Mesenchymal stem cell (in vitro differentiated cells and primary cell): Measurements from ENCODE around the gene OLA1.

Experiments
- DNase-seq: peaks from one replicate; pipeline ENCODE4 v3.0.0-alpha.2; 2013
- H2AFZ ChIP-seq: one replicate; pipeline ENCODE4 v1.6.1; 2013; ENCODE audit warnings: low read depth, mild to moderate bottlenecking, control low read depth, inconsistent platforms, low read length, moderate library complexity
- H2AK5ac ChIP-seq: 2 replicates; pipeline ENCODE4 v1.6.1; 2013; ENCODE audit warnings: low read length, moderate library complexity, mild to moderate bottlenecking, inconsistent platforms; ENCODE audit not compliant: severe bottlenecking
- H2BK120ac ChIP-seq: one replicate; pipeline ENCODE4 v1.6.1; 2013; ENCODE audit warnings: low read depth, mild to moderate bottlenecking, inconsistent platforms, low read length, moderate library complexity
- H2BK12ac ChIP-seq, 2 experiments: one replicate each; pipeline ENCODE4 v1.6.1; 2013; ENCODE audit warnings: inconsistent platforms in 2 of 2, low read length in 2 of 2, mild to moderate bottlenecking in 2 of 2, moderate library complexity in 2 of 2, control low read depth in 1 of 2
- H2BK15ac ChIP-seq: one replicate; pipeline ENCODE4 v1.6.1; 2013; ENCODE audit warnings: mild to moderate bottlenecking, low read depth, inconsistent platforms; ENCODE audit not compliant: poor library complexity, severe bottlenecking
- H2BK5ac ChIP-seq: 2 replicates; pipeline ENCODE4 v1.6.1; 2013; ENCODE audit warnings: low read depth, mild to moderate bottlenecking, low read length, control low read depth, inconsistent platforms; ENCODE audit not compliant: poor library complexity, severe bottlenecking
- H3K14ac ChIP-seq, 2 experiments: one replicate each; pipeline ENCODE4 v1.6.1; 2013; ENCODE audit warnings: inconsistent platforms in 2 of 2, low read length in 2 of 2, control low read depth in 1 of 2, mild to moderate bottlenecking in 1 of 2, moderate library complexity in 1 of 2
- H3K18ac ChIP-seq, 2 experiments: one replicate each; pipeline ENCODE4 v1.6.1; 2013; ENCODE audit warnings: inconsistent platforms in 2 of 2, low read length in 2 of 2, control low read depth in 1 of 2, low read depth in 1 of 2, mild to moderate bottlenecking in 1 of 2
- H3K23ac ChIP-seq, 2 experiments: one replicate each; pipeline ENCODE4 v1.6.1; 2013; ENCODE audit warnings: inconsistent platforms in 2 of 2, low read length in 2 of 2, mild to moderate bottlenecking in 2 of 2, moderate library complexity in 2 of 2, control low read depth in 1 of 2
- H3K27ac ChIP-seq: 2 replicates; pipeline ENCODE4 v1.5.1; 2013; ENCODE audit warnings: mild to moderate bottlenecking, moderate library complexity, low read length, control low read depth, inconsistent platforms; ENCODE audit not compliant: poor library complexity, severe bottlenecking
- H3K27me3 ChIP-seq, 2 experiments: 2 replicates each; pipeline versions ENCODE4 v1.6.1 to v1.7.0; 2013; ENCODE audit warnings: low read length in 2 of 2, mild to moderate bottlenecking in 2 of 2, moderate library complexity in 2 of 2, control low read depth in 1 of 2, inconsistent platforms in 1 of 2; ENCODE audit not compliant: control insufficient read depth in 1 of 2, insufficient read depth in 1 of 2
- H3K36me3 ChIP-seq, 2 experiments: 2 replicates each; pipeline versions ENCODE4 v1.6.1 to v1.7.0; 2013; ENCODE audit warnings: low read length in 2 of 2, control low read depth in 1 of 2, inconsistent platforms in 1 of 2, low read depth in 1 of 2, mild to moderate bottlenecking in 1 of 2; ENCODE audit not compliant: insufficient read depth in 2 of 2, control insufficient read depth in 1 of 2
- H3K4ac ChIP-seq, 2 experiments: one replicate each; pipeline ENCODE4 v1.6.1; 2013; ENCODE audit warnings: inconsistent platforms in 2 of 2, low read length in 2 of 2, mild to moderate bottlenecking in 2 of 2, moderate library complexity in 2 of 2, control low read depth in 1 of 2, low read depth in 1 of 2
- H3K4me1 ChIP-seq: 2 replicates; pipeline ENCODE4 v1.6.1; 2013; ENCODE audit warnings: low read depth, low read length, control low read depth; ENCODE audit not compliant: control insufficient read depth, insufficient read depth
- H3K4me2 ChIP-seq: 2 replicates; pipeline ENCODE4 v1.6.1; 2013; ENCODE audit warnings: low read length, mild to moderate bottlenecking, inconsistent platforms; ENCODE audit not compliant: poor library complexity, severe bottlenecking
- H3K4me3 ChIP-seq, 2 experiments: 2 replicates each; pipeline versions ENCODE4 v1.5.1 to v1.7.0; 2013; ENCODE audit warnings: low read length in 2 of 2, mild to moderate bottlenecking in 2 of 2, control low read depth in 1 of 2, low read depth in 1 of 2; ENCODE audit not compliant: insufficient read depth in 1 of 2
- H3K79me1 ChIP-seq: replicated peaks from 2 replicates; pipeline ENCODE4 v1.6.1; 2013; ENCODE audit warnings: mild to moderate bottlenecking, control low read depth, low read length, inconsistent platforms; ENCODE audit not compliant: poor library complexity, severe bottlenecking
- H3K9ac ChIP-seq: 2 replicates; pipeline ENCODE4 v1.7.0; 2013; ENCODE audit warnings: mild to moderate bottlenecking, low read length, moderate library complexity
- H3K9me3 ChIP-seq: 2 replicates; pipeline ENCODE4 v1.7.0; 2013; ENCODE audit warnings: mild to moderate bottlenecking, low read length; ENCODE audit not compliant: control insufficient read depth
- H4K8ac ChIP-seq: one replicate; pipeline ENCODE4 v1.6.1; 2013; ENCODE audit warnings: inconsistent platforms, mild to moderate bottlenecking, low read length, moderate library complexity
- H4K91ac ChIP-seq: one replicate; pipeline ENCODE4 v1.6.1; 2013; ENCODE audit warnings: mild to moderate bottlenecking, low read length, inconsistent platforms
- WGBS: methylation state at CpG from one replicate; pipeline ENCODE4 v1.1.7; 2013; ENCODE audit warnings: mixed read lengths; 5-methylcytosine and 5-hydroxymethylcytosine counted together

OLA1 gene

DNA sequence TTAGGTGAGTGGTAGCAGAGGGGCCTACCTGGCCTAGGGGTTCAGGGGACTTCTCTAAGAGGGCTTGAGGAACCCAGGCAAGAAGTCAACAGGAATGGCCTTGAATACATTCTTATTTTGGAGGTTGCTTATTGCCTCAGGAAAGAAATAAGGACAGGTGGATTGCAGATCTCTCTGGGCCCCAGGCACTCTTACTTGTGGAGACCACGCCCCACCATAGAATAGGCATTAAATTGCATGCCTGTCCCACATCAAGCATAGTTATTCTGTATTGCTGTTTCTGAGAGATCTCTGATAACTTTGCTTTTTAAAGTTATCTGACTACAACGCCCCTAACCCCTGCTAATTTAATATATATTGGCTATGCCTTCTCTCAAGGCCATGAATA is 215.2 kb downstream of the OLA1 start:
- Histone ChIP-seq H3K4ac (peak overlapping the region in 1 of 2 experiments; percentile 15), H4K8ac (no peak overlapping the region), H3K14ac (no peak overlapping the region), H3K27me3 (no peaks in the 10 kb centered on the region), H3K23ac (no peak overlapping the region), H3K4me3 (no peak overlapping the region), H2AK5ac (peak overlapping the region; percentile 44), H3K4me2 (no peak overlapping the region), H2BK5ac (no peak overlapping the region), H2BK12ac (peak overlapping the region in 1 of 2 experiments; percentile 6), H2AFZ (no peak overlapping the region), H3K36me3 (no peaks in the 10 kb centered on the region), H3K9ac (no peak overlapping the region), H3K9me3 (no peaks in the 10 kb centered on the region), H3K79me1 (no peaks in the 10 kb centered on the region), H3K4me1 (peaks cover 17% of the 10 kb centered on the region), H2BK15ac (no peak overlapping the region), H3K18ac (no peak overlapping the region), H4K91ac (no peak overlapping the region), H2BK120ac (no peak overlapping the region), H3K27ac (peak overlapping the region; percentile 83)
- 86% methylated on average over 1 of the region's 2 CpGs for whole genome bisulfite sequencing
- DNase-seq = no peak

GRCh38 chr2:174031226-174031625 is 217.1 kb downstream of the OLA1 start:
- H2BK5ac ChIP-seq = peak overlapping the region; percentile 39
- DNase-seq = peak; percentile 75
- no peak overlapping the region for H3K23ac ChIP-seq
- peak overlapping the region; percentile 80 for H2BK15ac ChIP-seq
- H3K14ac ChIP-seq = no peak overlapping the region
- no peak overlapping the region for H2BK120ac ChIP-seq
- H2AK5ac ChIP-seq = peak overlapping the region; percentile 83
- H3K9ac ChIP-seq = peak overlapping the region; percentile 57
- H3K18ac ChIP-seq = peak overlapping the region; percentile 19 to 41
- no peaks in the 10 kb centered on the region for H3K36me3 ChIP-seq
- no peak overlapping the region for H4K91ac ChIP-seq
- peaks cover 22% of the 10 kb centered on the region for H3K4me1 ChIP-seq
- H4K8ac ChIP-seq = peak overlapping the region; percentile 19
- no peak overlapping the region for H3K4me3 ChIP-seq
- H3K27ac ChIP-seq = peak overlapping the region; percentile 93
- H3K4ac ChIP-seq = no peak overlapping the region
- 72% methylated on average over 3 of the region's 3 CpGs for WGBS
- no peak overlapping the region for H3K4me2 ChIP-seq
- no peaks in the 10 kb centered on the region for H3K9me3 ChIP-seq
- no peaks in the 10 kb centered on the region for H3K27me3 ChIP-seq
- H2AFZ ChIP-seq = no peak overlapping the region
- peak overlapping the region; percentile 75 to 78 for H2BK12ac ChIP-seq
- H3K79me1 ChIP-seq = no peaks in the 10 kb centered on the region

DNA sequence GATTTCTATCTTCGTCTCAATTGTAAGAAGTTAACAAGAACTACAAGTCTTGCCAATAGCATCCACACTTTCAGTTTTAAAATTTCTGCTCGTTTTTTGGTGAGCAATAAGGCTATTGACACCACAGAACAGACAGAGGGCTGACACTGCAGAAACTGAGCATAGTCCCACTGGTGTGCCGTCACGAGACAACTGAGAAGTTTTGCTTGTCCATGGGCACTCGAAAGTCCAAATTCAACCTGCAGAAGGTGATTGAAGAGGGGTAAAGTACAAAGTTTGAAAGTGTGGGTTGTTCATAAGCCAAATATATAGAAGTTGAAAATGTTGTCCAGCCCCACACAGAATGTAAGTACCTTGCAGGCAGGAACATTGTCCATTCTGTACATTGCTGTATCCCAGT is 219.4 kb downstream of the OLA1 start:
- Histone ChIP-seq H2BK120ac (no peak overlapping the region), H3K27ac (no peak overlapping the region), H2AFZ (no peak overlapping the region), H3K36me3 (no peaks in the 10 kb centered on the region), H3K14ac (no peak overlapping the region), H4K8ac (no peak overlapping the region), H3K9ac (peak overlapping the region; percentile 40), H3K4me1 (peaks cover 34% of the 10 kb centered on the region), H2AK5ac (no peak overlapping the region), H3K79me1 (no peaks in the 10 kb centered on the region), H3K4me3 (no peak overlapping the region), H3K23ac (no peak overlapping the region), H3K18ac (no peak overlapping the region), H3K27me3 (no peaks in the 10 kb centered on the region), H4K91ac (no peak overlapping the region), H3K4me2 (no peak overlapping the region), H2BK15ac (no peak overlapping the region), H3K9me3 (no peaks in the 10 kb centered on the region), H2BK12ac (peak overlapping the region in 1 of 2 experiments; percentile 26), H3K4ac (no peak overlapping the region), H2BK5ac (no peak overlapping the region)
- DNase-seq = no peak
- WGBS = 85% methylated on average over 5 of the region's 5 CpGs

- Histone ChIP-seq H3K9me3 (no peaks in the 10 kb centered on the region), H3K27me3 (no peaks in the 10 kb centered on the region), H4K91ac (peak overlapping the region; percentile 73), H3K9ac (peak overlapping the region; percentile 40), H2BK5ac (no peak overlapping the region), H3K79me1 (no peaks in the 10 kb centered on the region), H2BK120ac (no peak overlapping the region), H2AK5ac (peak overlapping the region; percentile 53), H2BK15ac (no peak overlapping the region), H3K36me3 (no peaks in the 10 kb centered on the region), H3K4me2 (no peak overlapping the region), H3K18ac (peak overlapping the region; percentile 29 to 90), H3K27ac (no peak overlapping the region), H4K8ac (peak overlapping the region; percentile 35), H3K4me3 (no peak overlapping the region), H3K23ac (peak overlapping the region in 1 of 2 experiments; percentile 42), H2BK12ac (peak overlapping the region in 1 of 2 experiments; percentile 81), H3K4ac (peak overlapping the region in 1 of 2 experiments; percentile 32), H3K14ac (peak overlapping the region in 1 of 2 experiments; percentile 66), H2AFZ (peak overlapping the region; percentile 43), H3K4me1 (peaks cover 36% of the 10 kb centered on the region)
- DNase-seq = peak; percentile 55
- 36% methylated on average over 2 of the region's 3 CpGs for WGBS
Measured at GRCh38 chr2:174027956-174028355, 220.4 kb downstream of the OLA1 start.
